Measurements from ENCODE around the gene FBXW7.

GRCh38 chr4:152480901-152481300, 55.0 kb downstream of the FBXW7 start:
- TF ChIP-seq CTCF (conservative IDR thresholded peaks at IDR 0.05; ENCODE audit: low read length) (no peak), EZH2phosphoT487 (IDR thresholded peaks at IDR 0.05; ENCODE audit: borderline replicate concordance) (no peak)

All from Loucy (cell line).